CD8-positive, alpha-beta memory T cell (primary cell): Measurements from ENCODE around the gene ZNF620. TPM values are rescaled to one million over a fixed set of nuclear protein-coding genes. Genes with fewer than 3 reads are reported as not detected.
"Not testable (repeated sequence)": the region's sequence is repeated elsewhere in the genome, so short reads cannot be mapped to it uniquely, and the experiment has no call there.

ENCODE experiments used
- CTCF ChIA-PET: fragments of 350-600 bp; sonication (Branson Sonifier 250); formaldehyde crosslinking; loops from one replicate; lab custom pipeline; 2021; ENCODE audit warnings: antibody characterized with exemption; lab: Charles Lee
- POLR2A ChIA-PET: fragments of 350-600 bp; sonication (Branson Sonifier 250); formaldehyde crosslinking; loops from one replicate; lab custom pipeline; 2021; ENCODE audit warnings: antibody characterized with exemption; lab: Charles Lee
- DNase-seq, 5 donors: peaks; one replicate each; pipeline versions ENCODE4 v3.0.0 to v3.0.0-alpha.2; 2020 to 2022; ENCODE audit warnings: mixed read lengths in 1 of 5
- H3K27ac ChIP-seq: one replicate; pipeline ENCODE4 v1.7.0; 2013; ENCODE audit warnings: low read depth, mild to moderate bottlenecking, low read length, moderate library complexity
- H3K27me3 ChIP-seq: 2 replicates; pipeline ENCODE4 v1.7.0; 2013; ENCODE audit warnings: low read length, mild to moderate bottlenecking; ENCODE audit not compliant: insufficient read depth, poor library complexity, severe bottlenecking
- H3K36me3 ChIP-seq: 2 replicates; pipeline ENCODE4 v1.7.0; 2013; ENCODE audit warnings: mild to moderate bottlenecking, low read length, moderate library complexity; ENCODE audit not compliant: insufficient read depth
- H3K4me1 ChIP-seq: 2 replicates; pipeline ENCODE4 v1.7.0; 2013; ENCODE audit warnings: mild to moderate bottlenecking, low read length, moderate library complexity; ENCODE audit not compliant: insufficient read depth
- H3K4me3 ChIP-seq: 2 replicates; pipeline ENCODE4 v1.7.0; 2013; ENCODE audit warnings: mild to moderate bottlenecking, low read length
- H3K9me3 ChIP-seq: 2 replicates; pipeline ENCODE4 v1.7.0; 2013; ENCODE audit warnings: mild to moderate bottlenecking, low read length
- H3K27ac Mint-ChIP-seq, 8 donors: one replicate each; pipeline ENCODE4 v1.8.0; 2020 to 2021; ENCODE audit warnings: mixed read lengths in 8 of 8, mild to moderate bottlenecking in 6 of 8, inconsistent platforms in 3 of 8, moderate library complexity in 3 of 8
- H3K27me3 Mint-ChIP-seq, 2 donors: one replicate each; pipeline ENCODE4 v1.8.0; 2020 to 2021; ENCODE audit warnings: mixed read lengths in 2 of 2, mild to moderate bottlenecking in 1 of 2, moderate library complexity in 1 of 2
- H3K36me3 Mint-ChIP-seq, 3 donors: one replicate each; pipeline ENCODE4 v1.8.0; 2020 to 2021; ENCODE audit warnings: mixed read lengths in 3 of 3, inconsistent platforms in 1 of 3, mild to moderate bottlenecking in 1 of 3
- H3K4me1 Mint-ChIP-seq, 3 donors: one replicate each; pipeline ENCODE4 v1.8.0; 2020 to 2021; ENCODE audit warnings: mixed read lengths in 3 of 3, inconsistent platforms in 1 of 3, mild to moderate bottlenecking in 1 of 3
- H3K4me3 Mint-ChIP-seq, 7 donors: one replicate each; pipeline ENCODE4 v1.8.0; 2020 to 2021; ENCODE audit warnings: mixed read lengths in 7 of 7, mild to moderate bottlenecking in 6 of 7, moderate library complexity in 4 of 7, inconsistent platforms in 2 of 7
- H3K9me3 Mint-ChIP-seq, 5 donors: one replicate each; pipeline ENCODE4 v1.8.0; 2020 to 2022; ENCODE audit warnings: mixed read lengths in 5 of 5, mild to moderate bottlenecking in 3 of 5, moderate library complexity in 2 of 5, inconsistent platforms in 1 of 5
- polyA plus RNA-seq: library from polyadenylated mRNA; unstranded; fragments of 300-500 nt; fragmentation: Illumina TruSeq; gene quantifications from one replicate; pipeline ENCODE4 v1.2.3, GENCODE V29; 2021
- total RNA-seq, 2 experiments: library from RNA; stranded (reverse); gene quantifications; one replicate each; pipeline ENCODE4 v1.2.3, GENCODE V29; 2021

Gene ZNF620
- total and polyA plus RNA-seq, 3 experiments from 2014 or later = 2.9 to 7.6 (median 7.1) TPM

- no peak overlapping the region for H3K27ac Mint-ChIP-seq
- Histone ChIP-seq H3K4me3 (no peak overlapping the region), H3K27ac (no peak overlapping the region), H3K4me1 (no peaks in the 10 kb centered on the region), H3K9me3 (no peaks in the 10 kb centered on the region), H3K36me3 (no peaks in the 10 kb centered on the region), H3K27me3 (no peaks in the 10 kb centered on the region)
- ChIA-PET POLR2A (no interaction called here), CTCF (no interaction called here)
- H3K9me3 Mint-ChIP-seq = peaks cover 0 to 6% (median 0%) of the 10 kb centered on the region in 5 donors
- no peak for DNase-seq
- H3K4me3 Mint-ChIP-seq = no peak overlapping the region
- peaks cover 0 to 8% (median 0%) of the 10 kb centered on the region in 3 donors for H3K36me3 Mint-ChIP-seq
- H3K27me3 Mint-ChIP-seq = peaks cover 4 to 8% of the 10 kb centered on the region in 2 donors
- H3K4me1 Mint-ChIP-seq = no peaks in the 10 kb centered on the region
Observed at GRCh38 chr3:40550167-40550566, 44.3 kb downstream of the ZNF620 start.

- DNase-seq = no peak
- H3K36me3 ChIP-seq = no peaks in the 10 kb centered on the region
- peaks cover 4 to 12% of the 10 kb centered on the region in 2 donors for H3K27me3 Mint-ChIP-seq
- ChIA-PET POLR2A (no interaction called here), CTCF (interaction anchor here (0.9 kb wide), 1 partner anchor 28 kb away, joined by 3 read pairs; no protein-coding TSS in a partner anchor)
- H3K36me3 Mint-ChIP-seq = peaks cover 0 to 3% (median 0%) of the 10 kb centered on the region in 3 donors
- no peak overlapping the region for H3K27ac ChIP-seq
- no peak overlapping the region for H3K4me3 Mint-ChIP-seq
- no peaks in the 10 kb centered on the region for H3K4me1 Mint-ChIP-seq
- H3K27ac Mint-ChIP-seq = no peak overlapping the region
- H3K4me1 ChIP-seq = no peaks in the 10 kb centered on the region
- H3K4me3 ChIP-seq = no peak overlapping the region
- H3K27me3 ChIP-seq = no peaks in the 10 kb centered on the region
- no peaks in the 10 kb centered on the region for H3K9me3 ChIP-seq
- no peaks in the 10 kb centered on the region for H3K9me3 Mint-ChIP-seq
Observed at GRCh38 chr3:40557575-40558161, 51.8 kb downstream of the ZNF620 start.

- H3K4me3 ChIP-seq, H3K9me3 ChIP-seq, H3K36me3 Mint-ChIP-seq, H3K27ac ChIP-seq, H3K27me3 ChIP-seq, H3K27ac Mint-ChIP-seq, POLR2A ChIA-PET, H3K4me1 Mint-ChIP-seq, H3K36me3 ChIP-seq, CTCF ChIA-PET, H3K4me1 ChIP-seq, DNase-seq, H3K9me3 Mint-ChIP-seq, H3K4me3 Mint-ChIP-seq: not testable (repeated sequence)
- peaks cover 4 to 19% of the 10 kb centered on the region in 2 donors for H3K27me3 Mint-ChIP-seq
Observed at GRCh38 chr3:40562482-40562881, 56.6 kb downstream of the ZNF620 start.

GRCh38 chr3:40565629-40566028 is 59.8 kb downstream of the ZNF620 start:
- DNase-seq, H3K4me3 Mint-ChIP-seq, H3K4me3 ChIP-seq, CTCF ChIA-PET, H3K36me3 Mint-ChIP-seq, H3K9me3 ChIP-seq, H3K36me3 ChIP-seq, H3K9me3 Mint-ChIP-seq, POLR2A ChIA-PET, H3K27ac ChIP-seq, H3K27me3 ChIP-seq, H3K4me1 ChIP-seq, H3K4me1 Mint-ChIP-seq: not testable (repeated sequence)
- Mint-ChIP-seq H3K27ac (peak overlapping the region in 1 of 8 donors; percentile 25), H3K27me3 (peaks cover 5 to 23% of the 10 kb centered on the region in 2 donors)

GRCh38 chr3:40566694-40567093 is 60.9 kb downstream of the ZNF620 start:
- no peak overlapping the region for H3K27ac Mint-ChIP-seq
- no peaks in the 10 kb centered on the region for H3K4me1 Mint-ChIP-seq
- H3K4me1 ChIP-seq = no peaks in the 10 kb centered on the region
- H3K4me3 ChIP-seq = no peak overlapping the region
- H3K9me3 ChIP-seq = no peaks in the 10 kb centered on the region
- no peak for DNase-seq
- H3K4me3 Mint-ChIP-seq = no peak overlapping the region
- no peaks in the 10 kb centered on the region for H3K27me3 ChIP-seq
- H3K27ac ChIP-seq = no peak overlapping the region
- peaks cover 0 to 6% (median 4%) of the 10 kb centered on the region in 3 donors for H3K36me3 Mint-ChIP-seq
- CTCF ChIA-PET = interaction anchor here (0.9 kb wide), 1 partner anchor 32 kb away, joined by 3 read pairs; no protein-coding TSS in a partner anchor
- POLR2A ChIA-PET = no interaction called here
- H3K27me3 Mint-ChIP-seq = peaks cover 6 to 17% of the 10 kb centered on the region in 2 donors
- H3K9me3 Mint-ChIP-seq = peaks cover 0 to 4% (median 0%) of the 10 kb centered on the region in 5 donors
- H3K36me3 ChIP-seq = no peaks in the 10 kb centered on the region

Other genes with a start within 250 kb of the ZNF620 start
- gene EIF1B, start 196.3 kb upstream of the ZNF620 start, total RNA-seq = 10 to 100 TPM; 76.4 to 81.4 TPM
- gene EIF1B, start 196.3 kb upstream of the ZNF620 start, polyA plus RNA-seq = 57.1 TPM
- not detected for gene ENTPD3, start 118.9 kb upstream of the ZNF620 start, total RNA-seq
- gene ENTPD3, start 118.9 kb upstream of the ZNF620 start, polyA plus RNA-seq = not detected
- 1,000 to 10,000 TPM; 2,691 to 2,774 TPM for gene RPL14, start 48.7 kb upstream of the ZNF620 start, total RNA-seq
- 1,404 TPM for gene RPL14, start 48.7 kb upstream of the ZNF620 start, polyA plus RNA-seq
- 1 to 10 TPM; 7.7 to 9.6 TPM for gene ZNF619, start 28.9 kb upstream of the ZNF620 start, total RNA-seq
- 3.5 TPM for gene ZNF619, start 28.9 kb upstream of the ZNF620 start, polyA plus RNA-seq
- 10 to 100 TPM; 20.7 to 22.5 TPM for gene ZNF621, start 18.9 kb downstream of the ZNF620 start, total RNA-seq
- 3.2 TPM for gene ZNF621, start 18.9 kb downstream of the ZNF620 start, polyA plus RNA-seq